GM13976 (cell line): ENCODE results near the gene SLC4A3.

Experiments used
- DNase-seq: peaks from one replicate; pipeline ENCODE4 v3.0.0; 2012; ENCODE audit warnings: low spot score
- CTCF ChIP-seq: IDR thresholded peaks from 2 replicates; pipeline ENCODE4 v1.5.1; 2012; ENCODE audit warnings: borderline replicate concordance, mild to moderate bottlenecking; ENCODE audit not compliant: insufficient read depth; ENCODE audit errors: extremely low read depth, missing control alignments, control extremely low read depth
- in situ Hi-C: fragments of 300-500 bp; cut with MboI; formaldehyde crosslinking; loops from one replicate; pipeline ENCODE4 v1.12.0; 2022; ENCODE audit warnings: low sequenced_read_pairs, mixed read lengths, inconsistent platforms; ENCODE audit not compliant: unreplicated experiment

SLC4A3 gene

DNA sequence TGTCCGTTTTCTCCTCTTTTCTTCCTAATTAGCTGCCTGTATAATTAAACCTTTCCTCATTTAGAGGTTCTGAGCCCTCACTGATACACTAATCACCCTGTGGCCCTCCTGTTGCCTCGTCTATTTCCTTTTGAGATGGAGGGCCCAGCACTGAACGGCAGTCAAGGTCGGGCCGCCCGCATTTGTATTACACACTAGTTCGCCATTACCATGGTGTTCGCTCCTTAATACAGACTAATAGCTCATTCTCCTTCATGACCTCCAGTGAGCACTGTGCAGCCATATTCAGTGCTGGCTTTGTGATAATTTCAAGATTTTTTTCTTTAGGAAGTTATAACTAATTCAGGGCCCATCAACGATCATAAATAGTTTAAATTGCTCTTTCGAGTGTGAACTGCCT lies 64.1 kb downstream of the SLC4A3 start:
- no peak for TF ChIP-seq CTCF
- DNase-seq = no peak
- in situ Hi-C loops = loop anchor here (10.0 kb wide), 1 partner anchor 157 kb away; no protein-coding TSS in a partner anchor
